Loucy (cell line): ENCODE measurements around the gene GP5.

Experiments
- CTCF ChIP-seq: fragments of 200-600 bp; sonication (generic); conservative IDR thresholded peaks from 2 replicates; pipeline ENCODE4 v1.5.1; 2014; ENCODE audit warnings: mild to moderate bottlenecking, antibody characterized with exemption, low read length
- EZH2phosphoT487 ChIP-seq: fragments of 200-600 bp; IDR thresholded peaks from 2 replicates; pipeline ENCODE4 v1.6.1; 2018; ENCODE audit warnings: antibody characterized with exemption, mild to moderate bottlenecking, moderate library complexity, borderline replicate concordance

GRCh38 chr3:194447161-194447560 is 48.1 kb upstream of the GP5 start:
- no peak for TF ChIP-seq CTCF
- TF ChIP-seq EZH2phosphoT487: no peak
